ENCODE measurements around the gene IRF1.

DNA sequence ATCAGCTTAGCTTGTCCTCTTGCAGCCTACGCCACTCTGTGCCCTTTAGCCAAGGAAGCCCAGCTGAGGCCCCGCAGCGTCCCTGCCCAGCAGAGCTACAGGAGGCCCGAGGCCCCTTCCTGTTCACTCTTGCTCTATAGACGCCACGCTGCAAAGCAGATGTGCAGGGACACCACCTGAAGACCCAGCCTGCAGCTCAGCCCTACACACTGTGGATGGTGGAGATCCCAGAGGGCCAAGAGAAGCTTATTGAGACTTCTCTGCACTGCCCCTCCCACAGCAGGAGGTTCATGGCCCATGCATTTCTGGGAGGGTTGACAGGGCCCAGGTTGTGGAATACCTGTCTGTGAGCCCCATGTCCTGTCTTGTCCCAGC lies 33.6 kb downstream of the IRF1 start:
- TF ChIP-seq POLR2A (IDR thresholded peaks at IDR 0.05) (no peak), POLR2AphosphoS5 (IDR thresholded peaks at IDR 0.05) (no peak)
- TF ChIP-seq, protein P1, sequence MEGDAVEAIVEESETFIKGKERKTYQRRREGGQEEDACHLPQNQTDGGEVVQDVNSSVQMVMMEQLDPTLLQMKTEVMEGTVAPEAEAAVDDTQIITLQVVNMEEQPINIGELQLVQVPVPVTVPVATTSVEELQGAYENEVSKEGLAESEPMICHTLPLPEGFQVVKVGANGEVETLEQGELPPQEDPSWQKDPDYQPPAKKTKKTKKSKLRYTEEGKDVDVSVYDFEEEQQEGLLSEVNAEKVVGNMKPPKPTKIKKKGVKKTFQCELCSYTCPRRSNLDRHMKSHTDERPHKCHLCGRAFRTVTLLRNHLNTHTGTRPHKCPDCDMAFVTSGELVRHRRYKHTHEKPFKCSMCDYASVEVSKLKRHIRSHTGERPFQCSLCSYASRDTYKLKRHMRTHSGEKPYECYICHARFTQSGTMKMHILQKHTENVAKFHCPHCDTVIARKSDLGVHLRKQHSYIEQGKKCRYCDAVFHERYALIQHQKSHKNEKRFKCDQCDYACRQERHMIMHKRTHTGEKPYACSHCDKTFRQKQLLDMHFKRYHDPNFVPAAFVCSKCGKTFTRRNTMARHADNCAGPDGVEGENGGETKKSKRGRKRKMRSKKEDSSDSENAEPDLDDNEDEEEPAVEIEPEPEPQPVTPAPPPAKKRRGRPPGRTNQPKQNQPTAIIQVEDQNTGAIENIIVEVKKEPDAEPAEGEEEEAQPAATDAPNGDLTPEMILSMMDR (IDR thresholded peaks at IDR 0.05 in 8 of 11, conservative IDR thresholded peaks at IDR 0.05 in 3 of 11): no peak
